Measurements from ENCODE around the gene MPC1L.
"Not testable (repeated sequence)": the region's sequence is repeated elsewhere in the genome, so short reads cannot be mapped to it uniquely, and the experiment has no call there.

MPC1L gene

GRCh38 chrX:40623139-40623536, at the start of gene MPC1L:
TSS of gene MPC1L (plus strand) at chrX:40623428. CDS start at chrX:40623566, 138 bp downstream.
- no peak for DNase-seq (ENCODE audit: low read depth)
- no peak for TF ChIP-seq CTCF (IDR thresholded peaks at IDR 0.05; ENCODE audit: insufficient read depth, low read depth, low read length, missing control alignments)
- no peak within 1 kb of the TSS for H3K4me3 ChIP-seq (ENCODE audit: low read length)

GRCh38 chrX:40573763-40574162, 49.5 kb upstream of the MPC1L start:
- H3K4me3 ChIP-seq (ENCODE audit: low read length) = no peak overlapping the region
- peak; percentile 36 for DNase-seq (ENCODE audit: low read depth)
- TF ChIP-seq CTCF (IDR thresholded peaks at IDR 0.05; ENCODE audit: insufficient read depth, low read depth, low read length, missing control alignments) = peak; percentile 65

GRCh38 chrX:40575411-40575810, 47.8 kb upstream of the MPC1L start:
- peak; percentile 15 for DNase-seq (ENCODE audit: low read depth)
- not testable (repeated sequence) for H3K4me3 ChIP-seq (ENCODE audit: low read length)

- TF ChIP-seq CTCF (IDR thresholded peaks at IDR 0.05; ENCODE audit: insufficient read depth, low read depth, low read length, missing control alignments) = no peak
- DNase-seq (ENCODE audit: low read depth) = no peak
- H3K4me3 ChIP-seq (ENCODE audit: low read length) = no peak overlapping the region
Measured at GRCh38 chrX:40576291-40576690, 46.9 kb upstream of the MPC1L start.

- H3K4me3 ChIP-seq (ENCODE audit: low read length) = no peak overlapping the region
- no peak for DNase-seq (ENCODE audit: low read depth)
- no peak for TF ChIP-seq CTCF (IDR thresholded peaks at IDR 0.05; ENCODE audit: insufficient read depth, low read depth, low read length, missing control alignments)
Measured at GRCh38 chrX:40578039-40578695, 45.1 kb upstream of the MPC1L start.

GRCh38 chrX:40579141-40579540, 44.1 kb upstream of the MPC1L start:
- no peak for DNase-seq (ENCODE audit: low read depth)
- H3K4me3 ChIP-seq (ENCODE audit: low read length) = no peak overlapping the region
- TF ChIP-seq CTCF (IDR thresholded peaks at IDR 0.05; ENCODE audit: insufficient read depth, low read depth, low read length, missing control alignments) = no peak

GRCh38 chrX:40579900-40580536, 43.2 kb upstream of the MPC1L start:
- peak overlapping the region; percentile 69 for H3K4me3 ChIP-seq (ENCODE audit: low read length)
- peak; percentile 2 for DNase-seq (ENCODE audit: low read depth)
- no peak for TF ChIP-seq CTCF (IDR thresholded peaks at IDR 0.05; ENCODE audit: insufficient read depth, low read depth, low read length, missing control alignments)

All from epithelial cell of esophagus (primary cell).